Upper lobe of left lung (tissue), 4 donors: Measurements from ENCODE around the gene BCHE.

ENCODE experiments used
- POLR2A ChIP-seq, 4 donors: fragments of 450-650 bp; IDR thresholded peaks; one replicate each; pipeline ENCODE4 v1.5.1; 2016 to 2017; ENCODE audit warnings: antibody characterized with exemption in 4 of 4, mild to moderate bottlenecking in 2 of 4
- TF ChIP-seq, protein P1 (sequence below), 6 experiments: fragments of 450-650 bp in 4 of 6; fragments of 200-600 bp in 2 of 6; sonication (generic) in 2 of 6; IDR thresholded peaks; one replicate each; pipeline ENCODE4 v1.5.1; 2016 to 2019; ENCODE audit warnings: antibody characterized with exemption in 6 of 6

- TF ChIP-seq POLR2A (IDR thresholded peaks at IDR 0.05), result no peak
- TF ChIP-seq, protein P1, sequence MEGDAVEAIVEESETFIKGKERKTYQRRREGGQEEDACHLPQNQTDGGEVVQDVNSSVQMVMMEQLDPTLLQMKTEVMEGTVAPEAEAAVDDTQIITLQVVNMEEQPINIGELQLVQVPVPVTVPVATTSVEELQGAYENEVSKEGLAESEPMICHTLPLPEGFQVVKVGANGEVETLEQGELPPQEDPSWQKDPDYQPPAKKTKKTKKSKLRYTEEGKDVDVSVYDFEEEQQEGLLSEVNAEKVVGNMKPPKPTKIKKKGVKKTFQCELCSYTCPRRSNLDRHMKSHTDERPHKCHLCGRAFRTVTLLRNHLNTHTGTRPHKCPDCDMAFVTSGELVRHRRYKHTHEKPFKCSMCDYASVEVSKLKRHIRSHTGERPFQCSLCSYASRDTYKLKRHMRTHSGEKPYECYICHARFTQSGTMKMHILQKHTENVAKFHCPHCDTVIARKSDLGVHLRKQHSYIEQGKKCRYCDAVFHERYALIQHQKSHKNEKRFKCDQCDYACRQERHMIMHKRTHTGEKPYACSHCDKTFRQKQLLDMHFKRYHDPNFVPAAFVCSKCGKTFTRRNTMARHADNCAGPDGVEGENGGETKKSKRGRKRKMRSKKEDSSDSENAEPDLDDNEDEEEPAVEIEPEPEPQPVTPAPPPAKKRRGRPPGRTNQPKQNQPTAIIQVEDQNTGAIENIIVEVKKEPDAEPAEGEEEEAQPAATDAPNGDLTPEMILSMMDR (IDR thresholded peaks at IDR 0.05), result no peak
Measured at GRCh38 chr3:165725296-165725695, 111.9 kb downstream of the BCHE start.
